Transverse colon (tissue), 4 donors: ENCODE data around the gene ZNF600.

ENCODE experiments used
- EP300 ChIP-seq: sonication (generic); formaldehyde crosslinking; IDR thresholded peaks from one replicate; pipeline ENCODE4 v1.6.1; 2017; ENCODE audit warnings: antibody characterized with exemption, low read depth
- POLR2A ChIP-seq: fragments of 450-650 bp; IDR thresholded peaks from one replicate; pipeline ENCODE4 v1.6.1; 2016; ENCODE audit warnings: antibody characterized with exemption, mild to moderate bottlenecking, moderate library complexity
- POLR2AphosphoS5 ChIP-seq, 3 donors: sonication (generic); formaldehyde crosslinking; IDR thresholded peaks; one replicate each; pipeline ENCODE4 v1.6.1; 2016; ENCODE audit warnings: antibody characterized with exemption in 3 of 3
- TF ChIP-seq, protein P1 (sequence below), 5 experiments: fragments of 200-600 bp in 3 of 5; fragments of 450-650 bp in 2 of 5; sonication (generic) in 3 of 5; IDR thresholded peaks; 1 replicate in 2 of 5; 2 replicates in 3 of 5; pipeline ENCODE4 v1.5.1; 2016 to 2017; ENCODE audit warnings: antibody characterized with exemption in 5 of 5, inconsistent platforms in 3 of 5, mild to moderate bottlenecking in 2 of 5, moderate library complexity in 1 of 5

GRCh38 chr19:52823676-52824075 is 37.1 kb upstream of the ZNF600 start:
- TF ChIP-seq, protein P1, sequence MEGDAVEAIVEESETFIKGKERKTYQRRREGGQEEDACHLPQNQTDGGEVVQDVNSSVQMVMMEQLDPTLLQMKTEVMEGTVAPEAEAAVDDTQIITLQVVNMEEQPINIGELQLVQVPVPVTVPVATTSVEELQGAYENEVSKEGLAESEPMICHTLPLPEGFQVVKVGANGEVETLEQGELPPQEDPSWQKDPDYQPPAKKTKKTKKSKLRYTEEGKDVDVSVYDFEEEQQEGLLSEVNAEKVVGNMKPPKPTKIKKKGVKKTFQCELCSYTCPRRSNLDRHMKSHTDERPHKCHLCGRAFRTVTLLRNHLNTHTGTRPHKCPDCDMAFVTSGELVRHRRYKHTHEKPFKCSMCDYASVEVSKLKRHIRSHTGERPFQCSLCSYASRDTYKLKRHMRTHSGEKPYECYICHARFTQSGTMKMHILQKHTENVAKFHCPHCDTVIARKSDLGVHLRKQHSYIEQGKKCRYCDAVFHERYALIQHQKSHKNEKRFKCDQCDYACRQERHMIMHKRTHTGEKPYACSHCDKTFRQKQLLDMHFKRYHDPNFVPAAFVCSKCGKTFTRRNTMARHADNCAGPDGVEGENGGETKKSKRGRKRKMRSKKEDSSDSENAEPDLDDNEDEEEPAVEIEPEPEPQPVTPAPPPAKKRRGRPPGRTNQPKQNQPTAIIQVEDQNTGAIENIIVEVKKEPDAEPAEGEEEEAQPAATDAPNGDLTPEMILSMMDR (IDR thresholded peaks at IDR 0.05): no peak
- TF ChIP-seq EP300 (no peak), POLR2A (no peak), POLR2AphosphoS5 (IDR thresholded peaks at IDR 0.05) (no peak)
